Activated CD8-positive, alpha-beta memory T cell treated with anti-CD3 and anti-CD28 coated beads, Interleukin-2, amount 50 U/mL, for 4 hours (primary cell): ENCODE measurements around the gene ELF1.

Experiments used
- DNase-seq: peaks from one replicate; pipeline ENCODE4 v3.0.0-alpha.2; 2020

The ELF1 gene

GRCh38 chr13:40981361-40981760 is 37.8 kb downstream of the ELF1 start:
- DNase-seq: no peak

- DNase-seq: no peak
Measured at GRCh38 chr13:40980461-40980860, 38.7 kb downstream of the ELF1 start.

GRCh38 chr13:40979232-40979631 is 39.9 kb downstream of the ELF1 start:
- no peak for DNase-seq

GRCh38 chr13:40978109-40978508 is 41.0 kb downstream of the ELF1 start:
- DNase-seq: peak; percentile 32

- DNase-seq: no peak
Measured at GRCh38 chr13:40975441-40975840, 43.7 kb downstream of the ELF1 start.

GRCh38 chr13:40974460-40975407 is 44.4 kb downstream of the ELF1 start:
- DNase-seq: peak; percentile 30

GRCh38 chr13:40973409-40973808 is 45.7 kb downstream of the ELF1 start:
- DNase-seq: no peak

GRCh38 chr13:40971321-40971720 is 47.8 kb downstream of the ELF1 start:
- no peak for DNase-seq

- DNase-seq: no peak
Measured at GRCh38 chr13:40970803-40971202, 48.3 kb downstream of the ELF1 start.

GRCh38 chr13:40969169-40969901 is 49.8 kb downstream of the ELF1 start:
- DNase-seq: peak; percentile 25

- no peak for DNase-seq
Measured at GRCh38 chr13:40968416-40969000, 50.6 kb downstream of the ELF1 start.

GRCh38 chr13:40966298-40966697 is 52.8 kb downstream of the ELF1 start:
- DNase-seq: no peak

- DNase-seq: no peak
Measured at GRCh38 chr13:40963927-40964326, 55.2 kb downstream of the ELF1 start.

- no peak for DNase-seq
Measured at GRCh38 chr13:40961826-40962225, 57.3 kb downstream of the ELF1 start.

- DNase-seq: no peak
Measured at GRCh38 chr13:40961214-40961613, 57.9 kb downstream of the ELF1 start.

- DNase-seq: no peak
Measured at GRCh38 chr13:40960716-40961115, 58.4 kb downstream of the ELF1 start.

GRCh38 chr13:40958655-40959054 is 60.5 kb downstream of the ELF1 start:
- DNase-seq: no peak

- no peak for DNase-seq
Measured at GRCh38 chr13:40946485-40946884, 72.6 kb downstream of the ELF1 start.

GRCh38 chr13:40943073-40943472 is 76.0 kb downstream of the ELF1 start:
- DNase-seq: no peak

GRCh38 chr13:40941581-40941980 is 77.5 kb downstream of the ELF1 start:
- no peak for DNase-seq

- DNase-seq: no peak
Measured at GRCh38 chr13:40940841-40941240, 78.3 kb downstream of the ELF1 start.

GRCh38 chr13:40933508-40934204 is 85.5 kb downstream of the ELF1 start:
- DNase-seq: no peak

GRCh38 chr13:40932252-40932651 is 86.9 kb downstream of the ELF1 start:
- DNase-seq: no peak
